HEK293 (cell line): Measurements from ENCODE around the gene XIRP2.

Source experiments
- CTCF ChIA-PET: fragments of 350-600 bp; formaldehyde crosslinking; extraction: SDS; loops from one replicate; lab custom pipeline; 2021; ENCODE audit warnings: antibody characterized with exemption; lab: Yijun Ruan, JAX
- POLR2A ChIA-PET: fragments of 300-600 bp; formaldehyde crosslinking; extraction: SDS; loops from one replicate; lab custom pipeline; 2020; ENCODE audit warnings: antibody characterized with exemption, inconsistent platforms; lab: Yijun Ruan, JAX
- H3K27ac ChIP-seq: fragments of 200-500 bp; sonication (Bioruptor generic); 2 replicates; pipeline ENCODE4 v1.5.1; 2014; ENCODE audit warnings: low read depth, low read length, control low read depth, inconsistent platforms; ENCODE audit errors: extremely low read depth
- H3K36me3 ChIP-seq, 2 experiments: fragments of 200-500 bp in 1 of 2; sonication (Bioruptor generic) in 1 of 2; 1 replicate in 1 of 2; 2 replicates in 1 of 2; pipeline ENCODE4 v1.5.1; 2014 to 2017; ENCODE audit warnings: inconsistent platforms in 2 of 2, low read length in 2 of 2; ENCODE audit not compliant: control insufficient read depth in 2 of 2, insufficient read depth in 1 of 2
- H3K4me1 ChIP-seq: fragments of 200-500 bp; sonication (Bioruptor generic); 2 replicates; pipeline ENCODE4 v1.5.1; 2014; ENCODE audit warnings: mild to moderate bottlenecking, low read length, inconsistent platforms; ENCODE audit not compliant: control insufficient read depth, insufficient read depth
- H3K4me3 ChIP-seq: 2 replicates; pipeline ENCODE4 v1.5.1; 2011; ENCODE audit warnings: low read depth, mild to moderate bottlenecking, control low read depth, low read length, moderate library complexity
- H3K9me3 ChIP-seq: fragments of 200-500 bp; sonication (Bioruptor generic); 2 replicates; pipeline ENCODE4 v1.5.1; 2014; ENCODE audit warnings: low read depth, low read length, inconsistent platforms; ENCODE audit not compliant: control insufficient read depth, insufficient read depth
- MYNN ChIP-seq: fragments of 450-650 bp; formaldehyde crosslinking; IDR thresholded peaks from 2 replicates; pipeline ENCODE4 v1.5.1; 2016; ENCODE audit warnings: missing biosample characterization, missing genetic modification characterization, borderline replicate concordance
- PRDM6 ChIP-seq: fragments of 450-650 bp; formaldehyde crosslinking; IDR thresholded peaks from 2 replicates; pipeline ENCODE4 v1.5.1; 2017; ENCODE audit warnings: missing biosample characterization, missing genetic modification characterization
- RBAK ChIP-seq: fragments of 450-650 bp; formaldehyde crosslinking; IDR thresholded peaks from 2 replicates; pipeline ENCODE4 v1.5.1; 2016; ENCODE audit warnings: missing biosample characterization, missing genetic modification characterization
- REPIN1 ChIP-seq: fragments of 450-650 bp; formaldehyde crosslinking; IDR thresholded peaks from 2 replicates; pipeline ENCODE4 v1.5.1; 2017; ENCODE audit warnings: missing biosample characterization, missing genetic modification characterization, low read depth
- YY2 ChIP-seq: fragments of 450-650 bp; formaldehyde crosslinking; IDR thresholded peaks from 2 replicates; pipeline ENCODE4 v1.5.1; 2016; ENCODE audit warnings: missing biosample characterization, missing genetic modification characterization
- ZBTB21 ChIP-seq: fragments of 450-650 bp; formaldehyde crosslinking; IDR thresholded peaks from 2 replicates; pipeline ENCODE4 v1.5.1; 2017; ENCODE audit warnings: missing biosample characterization, missing genetic modification characterization
- ZBTB26 ChIP-seq: fragments of 450-650 bp; formaldehyde crosslinking; optimal IDR thresholded peaks from 2 replicates; pipeline ENCODE3; 2016; ENCODE audit warnings: missing biosample characterization, mild to moderate bottlenecking, missing genetic modification characterization
- ZBTB44 ChIP-seq: fragments of 450-650 bp; IDR thresholded peaks from 2 replicates; pipeline ENCODE4 v1.5.1; 2018; ENCODE audit warnings: missing biosample characterization, mild to moderate bottlenecking, missing genetic modification characterization
- ZNF114 ChIP-seq: fragments of 450-650 bp; formaldehyde crosslinking; IDR thresholded peaks from 2 replicates; pipeline ENCODE4 v1.5.0; 2017; ENCODE audit warnings: missing biosample characterization, missing genetic modification characterization
- ZNF18 ChIP-seq: fragments of 450-650 bp; formaldehyde crosslinking; IDR thresholded peaks from 2 replicates; pipeline ENCODE4 v1.5.1; 2016; ENCODE audit warnings: missing biosample characterization, missing genetic modification characterization
- ZNF202 ChIP-seq: fragments of 450-650 bp; formaldehyde crosslinking; IDR thresholded peaks from 2 replicates; pipeline ENCODE4 v1.5.1; 2016; ENCODE audit warnings: missing biosample characterization, missing genetic modification characterization, borderline replicate concordance
- ZNF394 ChIP-seq: fragments of 450-650 bp; formaldehyde crosslinking; IDR thresholded peaks from 2 replicates; pipeline ENCODE4 v1.5.1; 2016; ENCODE audit warnings: missing biosample characterization, missing genetic modification characterization, mild to moderate bottlenecking, moderate library complexity, borderline replicate concordance
- ZNF404 ChIP-seq: fragments of 450-650 bp; formaldehyde crosslinking; IDR thresholded peaks from 2 replicates; pipeline ENCODE4 v1.5.1; 2017; ENCODE audit warnings: missing biosample characterization, missing genetic modification characterization
- ZNF48 ChIP-seq: fragments of 450-650 bp; formaldehyde crosslinking; IDR thresholded peaks from 2 replicates; pipeline ENCODE4 v1.5.1; 2016; ENCODE audit warnings: missing biosample characterization, missing genetic modification characterization
- ZNF488 ChIP-seq: fragments of 450-650 bp; formaldehyde crosslinking; IDR thresholded peaks from 2 replicates; pipeline ENCODE4 v1.5.1; 2016; ENCODE audit warnings: missing biosample characterization, missing genetic modification characterization
- ZNF521 ChIP-seq: fragments of 450-650 bp; formaldehyde crosslinking; IDR thresholded peaks from 2 replicates; pipeline ENCODE4 v1.5.1; 2017; ENCODE audit warnings: missing biosample characterization, mild to moderate bottlenecking, missing genetic modification characterization
- ZNF529 ChIP-seq: fragments of 450-650 bp; formaldehyde crosslinking; IDR thresholded peaks from 2 replicates; pipeline ENCODE4 v1.5.1; 2017; ENCODE audit warnings: missing genetic modification characterization, missing biosample characterization; ENCODE audit not compliant: insufficient replicate concordance
- ZNF610 ChIP-seq: fragments of 450-650 bp; formaldehyde crosslinking; IDR thresholded peaks from 2 replicates; pipeline ENCODE4 v1.5.1; 2016; ENCODE audit warnings: missing biosample characterization, missing genetic modification characterization, borderline replicate concordance
- ZNF623 ChIP-seq: fragments of 450-650 bp; formaldehyde crosslinking; IDR thresholded peaks from 2 replicates; pipeline ENCODE4 v1.5.1; 2016; ENCODE audit warnings: missing biosample characterization, missing genetic modification characterization
- ZNF645 ChIP-seq: fragments of 450-650 bp; formaldehyde crosslinking; IDR thresholded peaks from 2 replicates; pipeline ENCODE4; 2016; ENCODE audit warnings: missing biosample characterization, missing genetic modification characterization
- ZSCAN4 ChIP-seq: fragments of 450-650 bp; formaldehyde crosslinking; IDR thresholded peaks from 2 replicates; pipeline ENCODE4 v1.5.1; 2017; ENCODE audit warnings: missing biosample characterization, missing genetic modification characterization

XIRP2 gene

GRCh38 chr2:167140767-167141166, 252.5 kb downstream of the XIRP2 start:
- no peaks in the 10 kb centered on the region for H3K9me3 ChIP-seq
- H3K36me3 ChIP-seq, result no peaks in the 10 kb centered on the region
- no peak overlapping the region for H3K4me3 ChIP-seq
- ChIA-PET CTCF (no interaction called here), POLR2A (no interaction called here)
- no peak overlapping the region for H3K27ac ChIP-seq
- H3K4me1 ChIP-seq, result peaks cover 1% of the 10 kb centered on the region; the same call in 1 of the 2 replicates
- TF ChIP-seq ZNF521 (tag by site-specific recombination) (no peak), ZNF394 (tag by site-specific recombination) (no peak), ZNF623 (tag by site-specific recombination) (no peak), PRDM6 (tag by site-specific recombination) (no peak), REPIN1 (tag by site-specific recombination) (no peak), ZBTB21 (tag by site-specific recombination) (no peak), ZNF48 (no peak), ZNF529 (tag by site-specific recombination) (no peak), ZBTB44 (tag by site-specific recombination) (no peak), ZNF645 (tag by site-specific recombination) (no peak), ZNF114 (no peak), ZNF202 (tag by site-specific recombination) (no peak), ZSCAN4 (no peak), ZNF610 (no peak), MYNN (tag by site-specific recombination) (no peak), YY2 (tag by site-specific recombination) (no peak), ZNF488 (no peak), ZNF18 (no peak)

- H3K27ac ChIP-seq, result no peak overlapping the region
- H3K36me3 ChIP-seq, result no peaks in the 10 kb centered on the region
- no peak overlapping the region for H3K4me3 ChIP-seq
- ChIA-PET CTCF (interaction anchor here (0.7 to 0.8 kb wide), 2 partner anchors 230 to 256 kb away, joined by 3 read pairs; no protein-coding TSS in a partner anchor), POLR2A (no interaction called here)
- no peaks in the 10 kb centered on the region for H3K4me1 ChIP-seq
- TF ChIP-seq ZBTB26 (tag by site-specific recombination) (no peak), ZNF404 (tag by site-specific recombination) (no peak), RBAK (no peak)
- no peaks in the 10 kb centered on the region for H3K9me3 ChIP-seq
Measured at GRCh38 chr2:167142554-167142953, 254.3 kb downstream of the XIRP2 start.
